ENCODE results near the gene TTN.
"Not testable (repeated sequence)": the region's sequence is repeated elsewhere in the genome, so short reads cannot be mapped to it uniquely, and the experiment has no call there.

Gene TTN

GRCh38 chr2:178677599-178677998, 129.6 kb downstream of the TTN start:
- no peak for FAIRE-seq
- DNase-seq (ENCODE audit: insufficient read length, low spot score) = no peak

DNA sequence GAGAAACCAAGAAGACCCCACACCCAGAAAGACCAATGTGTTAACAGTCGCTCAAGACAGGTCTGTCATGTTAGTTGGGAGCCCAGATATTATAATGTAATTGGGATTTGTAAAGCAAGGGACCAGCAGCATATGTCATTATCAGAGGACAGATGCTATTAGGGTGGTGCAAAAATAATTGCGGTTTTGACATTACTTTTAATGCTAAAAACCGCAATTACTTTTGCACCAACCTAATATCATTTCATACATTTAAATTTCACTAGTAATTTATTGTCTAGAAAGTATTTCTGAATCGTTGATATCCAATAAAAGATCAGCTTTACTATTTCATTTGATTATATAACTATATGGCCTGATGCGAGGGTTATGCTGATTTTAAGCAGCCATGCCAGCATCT, 131.2 kb downstream of the TTN start:
- DNase-seq (ENCODE audit: insufficient read length, low spot score) (no peak), FAIRE-seq (no peak)

DNA sequence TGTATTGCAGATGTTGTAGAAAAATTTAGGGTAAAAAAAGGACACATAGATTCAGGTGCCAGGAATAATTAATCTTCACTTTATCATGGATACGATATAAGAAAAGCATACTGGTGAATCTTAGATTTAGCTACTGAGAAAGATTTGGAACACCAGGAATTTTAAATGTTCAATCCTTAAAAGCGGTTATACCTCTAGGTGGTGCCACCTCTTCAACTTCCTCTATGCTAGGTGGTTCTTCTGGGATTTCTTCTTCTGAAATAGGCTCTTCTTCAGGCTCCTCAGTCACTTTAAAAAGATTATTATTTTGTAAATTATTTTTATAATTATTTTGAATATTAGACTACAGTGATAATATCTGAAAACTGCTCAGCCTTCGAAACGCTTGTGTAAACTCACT, 133.1 kb downstream of the TTN start:
- no peak for DNase-seq (ENCODE audit: insufficient read length, low spot score)
- no peak for FAIRE-seq

- DNase-seq (ENCODE audit: insufficient read length, low spot score) (no peak), FAIRE-seq (no peak)
Observed at GRCh38 chr2:178666458-178666857, 140.8 kb downstream of the TTN start.

- FAIRE-seq; DNase-seq (ENCODE audit: insufficient read length, low spot score): not testable (repeated sequence)
Observed at GRCh38 chr2:178658480-178658879, 148.7 kb downstream of the TTN start.

DNA sequence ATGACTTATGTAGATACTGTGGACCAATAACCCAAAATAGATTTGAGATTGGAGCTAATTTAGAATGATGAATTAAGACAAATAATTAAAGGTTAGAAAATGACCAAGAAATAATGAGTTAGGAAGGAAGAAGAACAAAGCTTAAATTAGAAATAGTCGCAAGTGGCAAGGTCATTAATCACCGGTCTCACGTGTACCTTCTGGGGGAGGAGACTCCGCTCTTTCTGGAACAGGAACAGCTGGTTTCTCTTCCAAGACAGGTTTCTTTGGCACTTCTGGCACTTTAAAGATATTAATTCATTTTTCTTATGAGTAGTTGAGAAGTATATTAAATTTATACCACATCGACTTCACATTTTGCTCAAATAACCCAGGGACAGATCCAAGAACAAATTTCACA, 156.7 kb downstream of the TTN start:
- FAIRE-seq (no peak), DNase-seq (ENCODE audit: insufficient read length, low spot score) (no peak)

- DNase-seq (ENCODE audit: insufficient read length, low spot score) (no peak), FAIRE-seq (no peak)
Observed at GRCh38 chr2:178644919-178645318, 162.3 kb downstream of the TTN start.

- FAIRE-seq (no peak), DNase-seq (ENCODE audit: insufficient read length, low spot score) (no peak)
Observed at GRCh38 chr2:178641498-178641897, 165.7 kb downstream of the TTN start.

DNA sequence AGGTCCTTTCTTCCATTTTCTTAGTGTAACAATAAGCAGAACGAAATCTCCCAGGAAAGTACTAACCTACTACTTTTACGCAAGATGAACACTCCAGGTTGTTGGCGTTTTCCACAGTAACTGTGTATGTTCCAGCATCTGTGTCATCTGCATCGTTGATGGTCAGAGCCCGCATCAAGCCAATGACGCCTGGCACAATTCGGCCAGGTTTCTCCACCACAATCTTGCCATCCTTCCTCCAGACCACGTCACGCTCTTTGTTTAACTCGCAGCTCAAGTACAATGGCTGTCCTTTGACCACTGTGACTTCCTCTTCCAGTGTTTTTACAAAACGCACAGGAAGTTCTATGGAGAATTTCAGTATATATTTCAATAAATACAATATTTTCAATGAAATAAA, 171.3 kb downstream of the TTN start:
- FAIRE-seq (no peak), DNase-seq (ENCODE audit: insufficient read length, low spot score) (no peak)

DNA sequence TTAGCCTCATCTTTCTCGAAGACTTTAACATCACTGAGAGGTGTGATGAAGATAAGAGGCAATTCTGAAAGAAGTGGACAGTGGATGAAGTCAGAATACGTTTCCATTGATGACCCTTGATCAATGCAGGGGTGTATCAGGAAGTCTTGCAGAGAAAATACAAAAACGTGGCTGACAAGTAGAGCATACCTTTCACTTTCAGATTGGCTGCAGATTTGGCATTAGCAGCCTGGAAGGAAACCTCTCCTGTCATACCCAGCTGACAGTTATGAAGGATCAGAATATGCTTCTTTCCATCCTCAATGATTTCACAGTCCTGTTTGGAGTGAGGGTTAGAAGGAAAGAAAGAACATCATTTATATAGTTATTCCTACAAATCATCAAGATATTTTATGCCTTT, 174.5 kb downstream of the TTN start:
- peak; percentile 65 for FAIRE-seq
- no peak for DNase-seq (ENCODE audit: insufficient read length, low spot score)

- FAIRE-seq (no peak), DNase-seq (ENCODE audit: insufficient read length, low spot score) (no peak)
Observed at GRCh38 chr2:178630581-178630980, 176.6 kb downstream of the TTN start.

DNA sequence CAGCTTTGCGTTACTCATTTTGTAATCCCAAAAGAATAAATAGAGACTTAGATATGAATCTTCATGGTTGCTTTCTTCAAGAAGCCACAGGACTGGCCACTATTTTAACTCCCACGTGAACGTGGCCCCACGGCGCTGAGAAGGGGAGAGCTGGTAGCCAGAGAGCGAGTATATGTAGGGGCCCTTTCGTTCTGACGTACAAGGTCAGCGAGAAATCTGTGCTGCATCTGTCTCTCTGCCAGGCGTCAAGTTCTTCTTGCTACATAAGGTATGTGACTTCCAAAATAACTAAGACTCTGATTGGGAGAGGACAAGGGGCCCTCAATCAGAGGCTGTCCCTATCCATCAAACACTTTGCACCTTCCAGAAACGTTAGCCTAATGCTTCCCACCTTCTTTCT, 177.8 kb downstream of the TTN start:
- no peak for FAIRE-seq
- DNase-seq (ENCODE audit: insufficient read length, low spot score) = no peak

GRCh38 chr2:178628605-178629004, 178.6 kb downstream of the TTN start:
- DNase-seq (ENCODE audit: insufficient read length, low spot score) (no peak), FAIRE-seq (no peak)

GRCh38 chr2:178627401-178627800, 179.8 kb downstream of the TTN start:
- DNase-seq (ENCODE audit: insufficient read length, low spot score) (no peak), FAIRE-seq (no peak)

DNA sequence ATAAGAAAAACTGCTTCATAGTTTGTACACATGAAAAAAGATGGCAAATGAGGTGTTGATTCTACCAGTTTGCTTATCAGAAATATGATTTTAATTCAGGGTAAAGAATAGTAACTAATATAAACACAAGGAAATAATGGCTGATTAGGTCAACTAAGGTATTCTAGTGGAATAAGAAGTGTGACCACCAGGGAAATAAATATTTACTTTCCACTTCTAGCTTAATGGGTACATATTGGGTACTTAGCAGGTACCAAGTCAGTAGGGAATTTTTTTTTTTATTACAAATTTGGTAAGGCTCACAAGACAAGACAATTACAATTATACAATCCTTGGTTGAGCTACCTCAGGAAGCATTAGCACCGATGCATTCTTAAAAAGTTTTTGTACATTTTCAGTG, 191.3 kb downstream of the TTN start:
- DNase-seq (ENCODE audit: insufficient read length, low spot score) = no peak
- no peak for FAIRE-seq

DNA sequence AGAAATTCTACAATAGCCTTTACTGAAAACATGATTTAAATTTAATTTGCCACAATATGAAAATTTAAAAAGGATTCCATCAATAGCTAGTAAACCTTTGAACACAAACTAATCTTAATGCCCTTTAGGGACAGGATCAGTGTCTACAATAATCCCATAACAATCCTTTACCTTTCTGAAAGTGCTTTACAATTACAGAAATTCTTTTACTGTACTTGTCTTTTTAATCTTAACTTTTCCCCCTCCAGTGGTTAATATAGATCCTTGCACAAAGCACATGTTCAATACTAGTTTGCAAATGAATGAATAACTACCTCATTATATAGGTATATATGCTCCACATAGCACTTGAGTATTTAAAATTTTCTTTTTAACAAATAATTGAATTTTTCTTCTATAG, 204.3 kb downstream of the TTN start:
- FAIRE-seq (no peak), DNase-seq (ENCODE audit: insufficient read length, low spot score) (no peak)

DNA sequence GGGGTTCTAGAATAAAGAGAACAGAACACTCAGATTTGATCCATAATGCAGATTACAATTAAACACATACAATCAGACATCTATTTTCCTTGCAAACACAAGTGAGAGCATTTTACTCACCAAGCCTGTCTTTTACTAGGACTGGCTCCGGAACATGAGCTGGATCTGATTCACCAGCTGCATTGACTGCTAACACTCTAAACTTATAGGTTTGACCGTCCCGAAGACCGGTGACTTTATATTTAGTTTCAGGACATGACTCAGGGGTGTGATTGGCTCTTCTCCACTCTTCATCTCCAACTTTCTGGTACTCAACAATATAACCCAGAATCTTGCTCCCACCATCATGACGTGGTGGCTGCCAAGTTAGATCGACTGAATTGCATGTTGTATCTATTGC, 214.6 kb downstream of the TTN start:
- FAIRE-seq (no peak), DNase-seq (ENCODE audit: insufficient read length, low spot score) (no peak)

DNA sequence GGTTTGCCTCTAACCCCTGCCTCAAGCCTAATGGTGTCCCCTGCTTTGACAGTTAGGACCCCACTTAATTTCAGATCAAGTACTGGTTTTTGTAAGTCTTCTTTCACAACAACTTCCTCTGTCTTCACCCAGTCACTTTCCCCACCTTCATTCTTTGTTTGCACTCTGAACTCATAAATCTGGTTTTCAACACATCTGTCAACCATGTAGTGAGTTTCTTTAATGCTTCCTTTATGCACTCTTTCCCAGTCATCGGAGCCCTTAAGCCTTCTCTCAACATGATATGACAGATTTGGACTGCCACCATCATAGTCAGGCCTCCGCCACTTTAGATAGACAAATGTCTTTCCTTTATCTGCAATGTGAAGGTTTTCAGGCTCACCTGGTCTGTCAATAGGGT, 217.9 kb downstream of the TTN start:
- FAIRE-seq (no peak), DNase-seq (ENCODE audit: insufficient read length, low spot score) (no peak)

DNA sequence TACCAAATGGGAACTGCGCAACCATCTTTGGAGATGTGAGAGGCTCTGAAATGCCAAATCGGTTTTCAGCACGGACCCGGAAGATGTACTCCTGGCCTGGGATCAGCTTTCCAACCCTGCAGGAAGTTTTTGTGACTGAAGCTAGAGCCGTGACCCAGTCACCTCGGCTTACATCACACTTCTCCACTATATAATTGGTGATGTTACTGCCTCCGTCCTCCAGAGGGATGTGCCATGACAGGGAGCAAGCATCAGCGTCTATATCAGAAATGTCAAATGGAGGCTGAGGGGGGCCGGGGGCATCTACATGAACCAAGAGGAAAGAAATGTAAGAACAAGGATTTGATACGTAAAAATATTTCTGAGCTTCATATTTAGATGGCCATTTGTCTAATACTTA, 222.6 kb downstream of the TTN start:
- DNase-seq (ENCODE audit: insufficient read length, low spot score) = no peak
- FAIRE-seq = no peak

- DNase-seq (ENCODE audit: insufficient read length, low spot score) (no peak), FAIRE-seq (no peak)
Observed at GRCh38 chr2:178579006-178579405, 228.2 kb downstream of the TTN start.

DNA sequence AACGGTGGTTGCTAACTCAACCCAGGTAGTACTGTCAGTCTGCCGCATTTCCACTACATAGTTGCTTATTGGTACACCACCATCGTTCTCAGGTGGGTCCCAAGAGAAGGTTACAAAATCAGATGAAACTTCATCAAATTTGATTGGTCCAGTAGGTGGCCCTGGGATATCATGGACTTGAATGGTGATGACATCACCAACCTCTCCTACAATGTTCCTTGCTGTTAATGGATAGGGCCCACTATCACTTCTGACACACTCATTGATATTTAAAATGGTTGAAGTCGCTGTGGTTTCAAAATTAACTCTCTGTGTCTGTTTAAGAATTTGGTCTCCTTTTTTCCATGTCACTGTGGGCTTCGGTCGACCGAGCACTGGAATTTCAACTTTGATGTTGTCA, 232.4 kb downstream of the TTN start:
- FAIRE-seq (no peak), DNase-seq (ENCODE audit: insufficient read length, low spot score) (no peak)

DNA sequence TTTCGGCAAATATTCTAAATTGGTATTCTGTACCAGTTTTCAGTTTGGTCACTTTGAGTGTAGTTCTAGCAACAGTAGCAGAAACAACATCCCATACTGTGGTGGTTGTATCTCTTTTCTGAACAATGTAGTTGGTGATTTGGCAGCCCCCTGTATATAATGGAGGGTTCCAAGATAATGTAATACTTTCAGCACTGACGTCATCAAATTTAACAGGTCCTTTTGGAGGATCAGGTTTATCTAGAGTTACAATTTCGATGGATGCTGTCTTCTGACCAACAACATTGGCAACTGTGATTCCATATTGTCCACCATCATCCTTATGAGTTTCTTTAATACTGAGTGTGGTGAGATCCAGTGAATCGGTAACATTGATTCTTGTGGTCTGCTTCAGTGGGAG, 239.0 kb downstream of the TTN start:
- DNase-seq (ENCODE audit: insufficient read length, low spot score) = no peak
- no peak for FAIRE-seq

DNA sequence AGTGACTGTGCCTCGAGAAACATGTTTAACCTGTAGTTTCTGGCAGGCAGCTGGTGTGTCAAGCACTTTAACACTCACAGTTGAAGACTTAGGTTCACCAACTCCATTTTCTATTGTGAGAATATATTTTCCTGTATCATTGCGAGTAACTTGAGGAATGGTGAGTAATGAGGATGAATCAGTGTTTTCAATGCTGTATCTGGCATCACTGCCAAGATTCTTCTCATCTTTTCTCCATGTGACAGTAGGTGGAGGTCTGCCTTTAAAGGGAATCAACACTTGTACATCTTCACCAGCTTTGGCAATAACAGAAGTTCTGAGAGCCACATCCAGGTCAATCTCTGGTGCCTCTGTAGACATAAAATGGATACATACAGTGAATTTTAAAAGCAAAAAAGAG, 254.2 kb downstream of the TTN start:
- FAIRE-seq = no peak
- no peak for DNase-seq (ENCODE audit: insufficient read length, low spot score)

DNA sequence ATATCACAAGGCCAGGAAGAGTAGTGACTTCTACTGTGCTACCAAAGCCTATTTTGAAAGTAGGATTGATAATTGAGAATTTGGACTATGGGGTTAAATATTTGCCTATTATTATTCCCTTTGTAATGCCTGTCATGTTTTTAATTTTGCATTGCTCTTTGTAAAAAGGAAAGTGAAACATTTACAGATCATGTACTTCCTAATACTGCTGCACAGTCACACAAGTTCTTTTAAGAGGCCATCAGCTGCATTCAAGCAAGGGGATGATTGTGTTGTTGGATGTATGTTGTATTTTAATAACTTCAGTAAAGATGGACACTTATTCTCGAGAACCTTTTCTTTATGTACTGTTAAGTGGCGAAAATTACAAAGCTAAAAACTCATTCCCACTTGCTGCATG, 256.9 kb downstream of the TTN start:
- peak; percentile 9 for DNase-seq (ENCODE audit: insufficient read length, low spot score)
- peak; percentile 11 for FAIRE-seq

Measured in GM19239 (cell line).